Stimulated activated CD8-positive, alpha-beta memory T cell treated with anti-CD3 and anti-CD28 coated beads, Interleukin-4, amount 100 ng/mL, for 48 hours (primary cell): ENCODE results near the gene SCN4B.
A peak's percentile ranks its signal among the peaks of the same experiment; 100 is the strongest.

Experiments used
- DNase-seq: peaks from one replicate; pipeline ENCODE4 v3.0.0-alpha.2; 2020

The SCN4B gene

DNA sequence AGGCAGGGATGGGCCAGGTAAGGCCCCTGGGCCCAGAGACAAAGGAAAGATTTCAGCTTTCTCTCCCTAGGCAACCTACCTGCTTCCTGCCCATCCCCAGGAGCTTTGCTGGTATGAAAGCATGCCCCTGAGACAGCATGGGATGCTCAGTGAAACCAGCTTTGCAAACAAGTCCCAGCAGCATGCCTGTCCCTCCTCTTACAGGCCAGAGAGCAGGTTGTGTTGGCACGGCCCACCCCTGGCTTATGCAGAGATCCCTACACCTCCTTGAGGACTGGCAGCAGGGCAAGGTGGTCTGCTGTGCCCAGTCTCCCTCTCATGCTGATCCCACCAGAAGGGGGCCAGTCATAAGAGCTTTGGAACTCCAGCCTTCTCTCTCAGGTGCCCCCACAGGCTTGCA, 3.1 kb downstream of the SCN4B start:
- no peak for DNase-seq

- DNase-seq, result no peak
Observed at GRCh38 chr11:118148856-118149255, 3.8 kb downstream of the SCN4B start.

- no peak for DNase-seq
Observed at GRCh38 chr11:118148240-118148639, 4.4 kb downstream of the SCN4B start.

- DNase-seq, result no peak
Observed at GRCh38 chr11:118147502-118147901, 5.1 kb downstream of the SCN4B start.

GRCh38 chr11:118146554-118146953, 6.1 kb downstream of the SCN4B start:
- DNase-seq, result no peak

DNA sequence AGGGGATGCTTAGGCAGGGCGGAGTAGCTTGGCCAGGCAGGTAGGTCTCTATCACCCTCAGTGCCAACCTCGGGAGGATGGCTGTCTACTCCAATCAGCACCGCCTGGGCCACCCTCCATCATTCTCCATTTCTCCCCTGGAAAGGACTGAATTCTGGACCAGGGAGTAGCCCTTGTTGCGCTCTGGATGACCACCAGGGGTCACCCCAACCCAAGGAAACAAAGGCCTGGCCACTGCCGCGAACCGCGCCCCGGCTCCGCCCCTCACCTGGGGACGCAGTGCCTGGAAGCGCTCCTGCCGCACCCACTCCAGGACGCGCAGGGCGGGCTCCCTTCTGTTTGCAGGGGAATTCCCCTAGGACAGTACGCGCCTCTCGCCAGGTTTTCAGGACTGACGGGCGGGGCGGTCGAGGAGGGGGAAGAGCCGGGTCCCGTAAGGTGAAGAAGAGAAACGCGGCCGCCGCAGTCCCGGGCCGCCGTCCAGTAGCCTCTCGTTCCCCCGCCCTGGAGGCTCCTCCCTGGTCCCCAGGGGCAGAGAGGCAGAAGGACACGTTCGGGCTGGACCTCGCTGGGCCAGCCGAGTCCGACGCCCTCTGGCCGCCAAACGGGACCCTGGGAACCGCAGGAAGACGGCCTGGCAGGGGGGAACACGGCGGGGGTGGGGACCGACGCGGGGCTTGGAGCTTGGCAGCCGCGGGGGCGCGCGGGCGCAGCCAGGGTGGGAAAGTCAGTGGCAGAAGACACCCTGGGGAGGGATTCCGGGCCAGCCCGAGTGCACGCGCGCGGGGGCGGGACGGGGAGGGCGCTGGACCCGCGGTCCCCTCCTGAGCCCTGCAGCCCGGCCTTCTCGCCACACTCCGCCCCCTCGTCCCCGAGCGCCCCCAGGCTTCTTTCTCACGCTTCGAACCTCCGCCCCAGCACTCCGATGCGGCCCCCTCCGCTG, 7.1 kb downstream of the SCN4B start:
- peak; percentile 94 for DNase-seq

DNA sequence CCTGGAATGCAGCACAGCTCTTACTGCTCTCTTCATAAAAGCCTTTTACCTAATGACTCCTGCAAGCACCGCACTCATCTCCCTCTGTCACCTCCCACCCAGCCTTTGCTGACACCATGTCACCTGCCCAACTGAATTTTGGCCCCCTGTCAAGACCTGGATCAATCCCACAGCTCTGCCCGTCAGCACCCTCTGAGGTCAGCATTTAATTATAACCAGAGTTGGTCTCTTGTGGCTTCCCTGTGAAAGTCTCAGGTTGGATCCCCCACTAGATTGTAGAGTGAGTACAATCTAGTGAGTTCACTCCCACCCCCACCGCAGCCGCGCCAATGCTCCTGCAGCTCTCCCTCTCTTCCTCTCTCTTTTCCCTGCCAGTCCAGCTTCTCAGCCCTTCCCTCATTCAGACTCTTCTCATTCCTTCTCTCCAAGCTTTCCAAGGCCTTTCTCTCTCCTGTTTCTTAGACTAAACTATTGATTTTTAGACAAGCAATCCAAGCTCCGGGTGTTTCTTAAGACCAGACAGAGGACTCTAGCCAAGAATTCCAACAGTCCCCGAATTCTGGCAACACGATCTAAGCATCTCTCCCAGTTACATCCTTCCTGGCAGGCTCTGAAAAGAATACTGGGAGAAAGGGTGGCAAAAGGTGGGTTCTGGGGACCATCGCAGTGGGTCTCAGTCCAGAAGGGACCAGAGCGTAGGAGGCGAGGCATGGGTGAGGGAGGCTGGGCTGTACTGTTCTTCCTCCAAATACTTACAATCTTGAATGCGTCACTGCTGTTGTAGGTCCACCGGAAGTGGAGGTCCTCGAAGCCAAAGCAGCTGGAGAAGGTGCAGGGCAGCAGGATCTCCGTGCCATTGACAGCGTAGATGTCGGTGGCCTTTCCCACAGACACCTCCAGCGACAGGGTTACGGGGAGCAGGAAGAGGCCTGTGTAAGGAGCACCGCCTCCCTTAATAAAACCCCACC, 8.0 kb downstream of the SCN4B start:
- DNase-seq, result no peak

GRCh38 chr11:118143661-118144185, 8.9 kb downstream of the SCN4B start:
- no peak for DNase-seq

GRCh38 chr11:118142809-118143208, 9.8 kb downstream of the SCN4B start:
- DNase-seq, result no peak

DNA sequence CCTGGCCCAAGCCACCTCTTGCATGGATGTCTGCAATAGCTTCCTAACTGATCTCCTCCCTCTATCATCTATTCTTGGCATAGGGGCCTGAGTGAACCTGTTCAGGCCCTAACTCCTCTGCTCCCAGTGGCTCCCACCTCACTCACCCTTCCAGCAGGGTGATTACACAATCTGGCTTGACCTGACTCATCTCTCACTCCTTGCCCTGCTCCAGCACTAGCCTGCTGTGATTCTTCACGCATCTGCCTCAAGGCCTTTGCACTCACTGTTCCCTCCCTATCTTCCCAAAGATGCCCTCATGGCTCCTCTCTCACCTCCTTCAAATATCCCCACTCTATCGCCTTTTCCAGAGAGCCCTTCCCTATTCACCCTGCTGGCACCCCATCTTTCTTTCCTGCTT, 10.5 kb downstream of the SCN4B start:
- no peak for DNase-seq

DNA sequence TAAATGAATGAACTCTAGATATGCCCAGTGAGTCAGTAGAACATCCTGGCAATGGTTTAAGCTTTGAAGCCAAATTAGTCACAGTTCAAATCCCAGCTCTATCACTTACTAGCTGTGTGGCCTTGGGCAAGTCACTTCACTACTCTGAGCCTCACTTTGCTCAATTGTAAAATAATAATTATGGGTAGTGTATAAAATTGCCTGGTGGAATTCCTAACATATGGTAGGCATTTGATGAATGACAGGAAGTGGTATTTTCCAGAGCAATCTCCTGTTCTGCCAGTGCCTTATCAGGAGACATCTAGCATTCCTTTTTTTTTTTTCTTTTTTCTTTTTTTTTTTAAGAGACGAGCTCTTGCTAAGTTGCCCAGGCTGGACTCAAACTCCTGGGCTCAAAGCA, 13.0 kb downstream of the SCN4B start:
- DNase-seq, result no peak

DNA sequence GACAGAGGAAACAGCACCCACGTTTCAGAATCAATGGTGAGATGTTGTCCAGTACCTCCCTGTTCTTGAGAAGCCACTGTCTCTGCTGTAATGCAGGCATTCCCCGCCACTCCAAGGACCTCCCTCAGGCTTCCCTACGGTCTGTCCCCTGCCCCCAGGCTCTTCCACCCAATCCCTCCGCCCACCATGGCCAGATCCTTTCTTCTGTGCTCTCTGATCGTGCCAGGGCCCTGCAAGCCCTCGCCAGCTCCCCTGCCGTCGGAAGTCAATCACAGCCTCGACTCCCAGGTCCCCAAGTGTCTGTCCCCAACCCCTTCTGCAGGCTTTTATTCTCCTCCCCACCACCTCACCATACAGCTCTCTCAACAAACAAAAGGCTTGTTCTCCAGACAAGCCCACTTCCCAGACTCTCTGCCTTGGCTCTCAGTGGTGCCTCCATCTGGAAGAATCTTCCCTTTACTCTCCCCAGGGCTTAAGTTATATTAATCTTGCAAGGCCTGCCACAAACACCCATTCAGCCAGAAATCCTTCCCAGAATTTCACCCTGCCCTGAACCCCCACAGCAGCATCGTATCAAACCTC, 13.7 kb downstream of the SCN4B start:
- DNase-seq, result no peak

GRCh38 chr11:118136801-118137200, 15.8 kb downstream of the SCN4B start:
- DNase-seq, result no peak

- DNase-seq, result no peak
Observed at GRCh38 chr11:118136341-118136740, 16.3 kb downstream of the SCN4B start.

DNA sequence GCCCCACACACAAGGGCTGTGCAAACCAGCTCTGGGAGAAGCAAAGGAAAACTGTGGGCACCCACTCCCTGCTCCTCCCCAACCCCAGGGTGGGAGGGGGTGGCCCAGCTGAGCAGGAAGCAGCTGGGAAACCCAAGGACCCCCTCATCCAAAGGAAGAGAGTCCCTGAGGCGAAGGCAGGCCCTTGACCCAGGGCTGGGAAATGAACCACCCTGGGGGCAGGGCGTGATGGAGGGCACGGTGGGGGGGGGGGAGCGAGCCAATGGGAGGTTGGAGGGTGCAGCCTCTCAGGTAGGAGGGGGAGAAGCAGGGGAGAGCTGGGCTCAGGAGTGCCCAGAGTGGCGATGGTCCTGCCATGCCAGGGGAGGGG, 16.8 kb downstream of the SCN4B start:
- no peak for DNase-seq

GRCh38 chr11:118135051-118135795, 17.4 kb downstream of the SCN4B start:
- DNase-seq, result no peak

DNA sequence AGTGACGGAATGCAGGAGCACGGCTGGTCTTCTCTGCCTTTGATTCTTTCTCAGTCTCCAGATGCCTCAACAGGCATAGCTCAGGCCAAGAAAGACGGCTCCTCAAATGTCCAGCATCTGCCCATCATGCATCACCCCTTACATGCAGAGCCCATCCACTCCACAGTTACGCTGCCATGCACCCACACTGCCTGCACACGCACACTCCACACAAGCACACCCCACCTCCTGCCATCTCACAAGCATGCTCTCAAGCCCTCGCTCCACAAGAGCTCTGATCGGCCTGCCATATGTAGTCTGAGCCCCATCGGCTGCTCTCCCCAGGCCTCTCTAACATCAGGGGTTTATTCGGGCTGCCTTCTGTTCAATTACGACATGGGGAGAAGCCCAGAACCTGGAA, 18.8 kb downstream of the SCN4B start:
- no peak for DNase-seq

- no peak for DNase-seq
Observed at GRCh38 chr11:118132385-118133151, 20.1 kb downstream of the SCN4B start.

DNA sequence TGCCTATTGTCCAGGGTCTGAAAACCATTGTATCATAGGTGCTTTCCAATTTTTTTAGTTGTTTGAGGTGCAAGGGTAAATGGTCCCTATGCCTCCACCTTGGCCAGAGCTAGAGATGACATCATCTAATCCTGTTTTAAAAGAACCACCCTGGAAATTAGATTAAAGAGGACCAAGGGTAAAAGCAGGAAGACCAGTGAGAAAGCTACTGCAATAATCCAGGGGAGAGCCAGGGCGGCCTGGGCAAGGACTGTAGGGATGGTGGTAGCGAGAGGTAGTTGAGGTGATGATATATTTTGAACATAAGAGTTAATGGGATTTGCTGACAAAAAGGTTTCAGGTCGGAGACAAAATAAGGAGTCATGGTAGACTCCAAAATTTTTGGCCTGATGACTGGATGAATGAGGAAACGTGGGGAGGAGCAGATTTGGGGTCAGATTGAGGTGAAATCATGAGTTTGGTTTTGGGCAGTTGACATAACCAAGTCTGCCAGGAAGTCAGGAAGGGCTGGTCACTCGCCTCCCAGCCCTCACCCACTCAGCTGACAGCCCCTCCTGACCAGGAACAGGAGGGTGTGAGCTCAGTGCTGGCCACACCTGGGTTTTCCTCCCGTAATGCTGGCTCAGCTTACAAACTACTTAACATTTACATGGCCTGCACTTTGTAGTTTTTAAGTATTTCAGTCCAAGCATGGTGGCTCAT, 23.0 kb downstream of the SCN4B start:
- no peak for DNase-seq

DNA sequence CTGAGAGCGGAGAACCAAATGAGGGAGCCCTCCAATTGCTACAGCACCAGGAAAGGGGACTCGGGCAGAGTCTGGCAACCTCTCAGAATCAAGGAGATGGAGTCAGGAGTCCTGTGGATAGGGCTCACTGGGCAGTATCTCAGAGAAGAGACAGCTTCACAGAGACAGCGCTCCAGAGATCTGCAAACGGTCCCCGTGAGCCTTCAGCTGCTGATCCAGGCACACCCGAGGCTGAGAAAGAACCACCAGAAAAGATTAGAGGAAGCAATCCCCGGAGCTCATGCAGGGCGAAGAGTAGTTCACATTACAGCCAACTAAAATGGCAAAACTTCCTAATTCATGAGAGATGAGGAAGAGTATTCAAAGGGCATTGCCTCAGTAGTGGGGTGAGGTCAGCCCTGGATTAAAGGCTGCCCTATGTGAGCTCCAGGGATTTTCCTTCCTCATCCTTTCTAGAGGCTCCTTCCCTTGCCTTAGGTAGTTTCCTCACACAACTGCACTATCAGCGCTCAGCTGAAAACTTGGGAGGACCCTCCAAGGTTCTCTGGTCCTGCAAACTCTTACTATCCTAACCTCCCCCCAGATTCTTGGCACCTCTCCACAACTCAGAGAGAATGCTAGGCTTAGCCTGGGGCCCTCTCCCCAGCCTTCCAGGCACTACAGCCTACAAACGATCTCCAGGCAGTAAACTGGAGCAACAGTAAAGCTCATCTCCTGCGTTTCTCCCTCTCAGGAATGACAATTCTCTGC, 23.7 kb downstream of the SCN4B start:
- no peak for DNase-seq
